HG03432 (cell line): Measurements from ENCODE around the gene UGT1A7.
"Not testable (repeated sequence)": the region's sequence is repeated elsewhere in the genome, so short reads cannot be mapped to it uniquely, and the experiment has no call there.

ENCODE experiments used
- ATAC-seq: cut with Tn5 transposase; IDR thresholded peaks from one replicate; pipeline ENCODE4 v1.9.1; 2021; ENCODE audit warnings: mild to moderate bottlenecking, moderate library complexity; ENCODE audit not compliant: unreplicated experiment

UGT1A7 gene

DNA sequence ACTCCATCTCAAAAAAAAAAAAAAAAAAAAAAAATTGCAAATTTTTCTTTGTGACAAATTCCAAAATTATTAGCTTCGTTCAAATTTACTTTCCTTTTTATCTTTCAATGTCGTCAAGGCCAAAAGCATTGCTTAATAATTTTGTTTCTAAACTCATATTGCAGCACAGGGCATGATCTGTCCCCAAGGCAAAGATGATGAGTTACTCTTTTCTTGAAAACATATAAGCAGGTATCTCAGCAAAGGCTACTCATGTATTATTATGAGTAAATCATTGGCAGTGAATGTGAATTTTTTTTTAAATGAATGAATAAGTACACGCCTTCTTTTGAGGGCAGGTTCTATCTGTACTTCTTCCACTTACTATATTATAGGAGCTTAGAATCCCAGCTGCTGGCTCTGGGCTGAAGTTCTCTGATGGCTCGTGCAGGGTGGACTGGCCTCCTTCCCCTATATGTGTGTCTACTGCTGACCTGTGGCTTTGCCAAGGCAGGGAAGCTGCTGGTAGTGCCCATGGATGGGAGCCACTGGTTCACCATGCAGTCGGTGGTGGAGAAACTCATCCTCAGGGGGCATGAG, at the start of gene UGT1A7:
UGT1A7 (plus strand) TSS at position 381 of the 579 bp plus-strand sequence; CDS start at position 418, 37 bp downstream.
- no peak for ATAC-seq

DNA sequence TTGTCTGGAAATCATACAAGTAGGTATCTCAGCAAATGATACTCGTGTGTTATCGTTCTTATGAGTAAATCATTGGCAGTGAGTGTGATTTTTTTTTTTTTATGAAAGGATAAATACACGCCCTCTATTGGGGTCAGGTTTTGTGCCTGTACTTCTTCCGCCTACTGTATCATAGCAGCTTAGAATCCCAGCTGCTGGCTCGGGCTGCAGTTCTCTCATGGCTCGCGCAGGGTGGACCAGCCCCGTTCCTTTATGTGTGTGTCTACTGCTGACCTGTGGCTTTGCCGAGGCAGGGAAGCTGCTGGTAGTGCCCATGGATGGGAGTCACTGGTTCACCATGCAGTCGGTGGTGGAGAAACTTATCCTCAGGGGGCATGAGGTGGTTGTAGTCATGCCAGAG, 45.4 kb upstream of the UGT1A7 start, which contains the start of gene UGT1A10:
UGT1A10 (plus strand) TSS at position 143 of the 400 bp plus-strand sequence; CDS start at position 218, 75 bp downstream.
- not testable (repeated sequence) for ATAC-seq

DNA sequence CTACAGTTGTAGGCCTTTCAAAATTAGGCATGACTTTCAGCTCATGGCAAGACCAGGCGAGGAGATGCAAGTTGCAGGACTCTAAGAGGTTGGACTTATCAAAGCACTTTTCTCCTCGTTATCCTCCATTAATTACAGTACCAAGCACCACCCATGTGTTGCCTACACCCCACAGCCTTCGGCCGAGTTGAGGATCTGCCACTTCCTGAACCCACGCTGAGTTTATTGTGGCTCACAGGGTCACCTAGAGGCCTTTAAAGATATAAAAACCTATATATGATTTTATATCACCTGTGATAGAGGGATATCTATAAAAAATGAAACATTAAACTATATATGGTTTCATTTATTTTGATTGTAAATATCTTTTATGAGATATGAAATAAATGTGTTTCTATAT, 42.9 kb upstream of the UGT1A7 start:
- no peak for ATAC-seq

DNA sequence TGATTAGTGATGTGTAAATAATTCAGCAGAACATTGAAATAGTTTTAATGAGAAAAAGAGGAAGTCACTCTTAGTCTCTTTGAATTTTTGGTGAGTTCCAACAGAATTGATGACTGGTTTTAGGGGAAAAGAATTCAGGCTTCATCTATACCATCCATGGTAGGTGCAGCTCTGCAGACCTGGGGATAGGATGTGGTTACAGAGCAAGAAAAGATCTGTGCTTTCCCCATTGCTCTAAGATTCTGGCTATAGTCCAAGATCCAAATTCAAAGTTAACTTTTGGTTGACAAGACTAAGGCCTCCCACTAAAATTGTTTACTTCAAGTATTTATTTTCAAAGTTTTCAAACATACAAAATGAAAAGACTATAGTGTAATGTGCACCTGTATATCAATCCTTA, 41.8 kb upstream of the UGT1A7 start:
- ATAC-seq, result no peak

DNA sequence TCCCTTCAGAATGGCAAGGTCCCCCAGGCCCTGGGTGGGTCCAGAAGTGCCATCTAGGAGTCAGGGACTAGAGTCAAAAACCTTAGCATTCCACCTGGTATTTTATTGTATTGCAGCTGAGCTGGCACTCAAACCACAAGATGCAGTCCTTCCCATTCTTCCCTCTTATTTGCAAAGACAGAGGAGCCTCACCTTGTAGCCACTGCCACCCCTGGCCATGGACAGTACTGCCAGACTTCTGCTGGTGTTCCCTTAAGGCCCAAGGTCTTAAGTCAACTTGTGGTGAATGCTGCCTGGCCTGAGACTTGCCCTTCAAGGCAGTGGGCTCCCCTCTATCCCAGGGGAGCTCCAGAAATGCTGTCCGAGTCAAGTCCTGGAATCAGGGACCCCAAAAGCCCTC, 38.6 kb upstream of the UGT1A7 start:
- ATAC-seq, result no peak

DNA sequence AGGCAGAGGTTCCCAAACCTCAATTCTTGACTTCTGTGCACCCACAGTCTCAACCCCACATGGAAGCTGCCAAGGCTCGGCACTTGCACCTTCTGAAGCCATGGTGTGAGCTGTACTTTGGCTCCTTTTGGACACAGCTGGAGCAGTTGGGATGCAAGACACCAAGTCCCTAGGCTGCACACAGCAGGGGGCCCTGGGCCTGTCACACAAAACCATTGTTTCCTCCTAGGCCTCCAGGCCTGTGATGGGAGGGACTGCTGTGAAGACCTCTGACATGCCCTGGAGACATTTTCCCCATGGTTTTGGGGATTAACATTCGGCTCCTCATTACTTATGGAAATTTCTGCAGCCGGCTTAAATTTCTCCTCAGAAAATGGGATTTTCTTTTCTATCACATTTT, 35.7 kb upstream of the UGT1A7 start:
- ATAC-seq, result not testable (repeated sequence)

DNA sequence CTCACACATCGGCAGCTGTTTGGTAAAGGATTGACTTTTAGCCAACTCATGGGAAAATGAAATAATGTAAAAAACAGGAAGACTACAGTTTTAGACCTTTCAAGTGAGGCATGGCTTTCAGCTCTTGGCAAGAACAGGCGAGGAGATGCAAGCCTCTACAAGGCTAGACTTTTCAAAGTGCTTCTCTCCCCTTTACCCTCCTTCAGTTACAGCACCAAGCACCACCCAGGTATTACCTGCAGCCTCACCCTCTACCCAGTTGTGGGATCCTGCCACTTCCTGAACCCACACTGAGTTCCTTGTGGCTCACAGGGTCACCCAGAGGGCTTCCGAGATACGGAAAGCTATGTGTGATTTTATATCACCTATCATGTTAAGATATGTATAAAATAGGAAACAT, 30.7 kb upstream of the UGT1A7 start:
- ATAC-seq, result no peak

DNA sequence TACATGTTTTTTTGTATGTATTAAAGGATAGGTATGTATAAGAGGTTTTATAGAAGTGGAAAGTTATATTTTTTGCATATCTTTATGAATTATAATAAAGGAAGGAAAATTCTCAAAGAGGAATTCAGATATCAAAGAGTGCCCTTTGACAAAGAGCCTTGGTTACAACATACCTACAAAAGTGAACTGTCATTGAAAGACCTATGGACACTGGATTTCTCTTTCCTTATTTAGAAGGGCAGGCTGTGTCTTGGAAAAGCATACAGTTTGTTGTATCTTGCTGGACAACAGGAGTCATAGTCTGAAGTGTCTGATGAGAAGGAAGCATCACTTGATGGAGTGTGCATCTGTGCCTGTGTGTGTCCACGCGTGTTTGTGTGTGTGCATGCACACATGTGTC, 30.3 kb upstream of the UGT1A7 start:
- ATAC-seq, result no peak

DNA sequence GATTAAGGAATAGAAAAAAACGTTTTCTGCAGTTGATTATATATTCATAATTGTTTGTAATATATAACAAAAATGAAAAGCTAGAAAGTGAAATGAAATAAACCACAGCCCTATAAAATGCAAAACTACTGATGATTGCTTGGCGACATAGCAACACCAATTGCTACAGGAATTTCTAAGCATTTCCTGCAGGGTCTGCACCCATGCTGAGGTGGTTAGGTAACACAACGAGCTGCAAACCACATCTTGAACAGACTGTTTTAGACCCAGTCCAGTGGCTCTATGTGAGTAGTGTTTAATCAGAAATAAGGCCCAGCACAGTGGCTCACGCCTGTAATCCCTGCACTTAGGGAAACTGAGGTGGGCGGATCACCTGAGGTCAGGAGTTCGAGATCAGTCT, 27.2 kb upstream of the UGT1A7 start:
- no peak for ATAC-seq

DNA sequence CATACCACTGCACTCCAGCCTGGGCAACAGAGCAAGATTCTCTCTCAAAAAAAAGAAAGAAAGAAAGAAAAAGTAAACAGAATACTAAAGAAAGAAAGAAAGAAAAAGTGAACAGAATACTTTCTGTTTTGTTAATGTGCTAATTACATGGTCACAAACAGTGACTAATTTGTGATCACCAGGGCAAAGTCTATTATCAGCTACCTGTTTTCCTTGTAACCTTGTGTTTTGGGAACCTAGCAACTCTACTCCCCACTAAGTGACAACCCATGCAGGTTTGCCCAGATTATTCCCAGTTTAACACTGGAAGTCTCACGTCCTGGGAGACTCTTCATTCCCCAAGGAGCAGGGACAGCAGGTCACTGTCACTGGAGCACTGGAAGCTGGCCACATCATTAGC, 26.7 kb upstream of the UGT1A7 start:
- ATAC-seq, result no peak

DNA sequence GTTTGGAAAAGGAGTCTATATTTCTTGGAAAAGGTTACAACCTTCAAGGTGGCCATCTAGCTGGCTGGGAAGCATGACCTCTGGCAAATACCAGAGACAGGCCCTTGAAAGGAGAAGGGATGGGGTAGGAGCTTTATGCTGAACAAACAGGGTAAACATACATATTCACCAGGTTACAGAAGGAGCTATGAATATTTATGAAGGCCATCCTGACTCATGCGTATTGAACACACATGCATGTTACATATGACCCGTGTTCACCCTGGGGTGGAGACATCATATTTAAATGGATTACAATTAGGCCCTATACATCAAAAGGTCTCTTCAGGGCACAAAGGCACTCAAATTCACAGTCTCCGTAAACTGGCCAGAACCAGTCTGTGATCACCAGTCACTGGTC, 25.8 kb upstream of the UGT1A7 start:
- not testable (repeated sequence) for ATAC-seq

DNA sequence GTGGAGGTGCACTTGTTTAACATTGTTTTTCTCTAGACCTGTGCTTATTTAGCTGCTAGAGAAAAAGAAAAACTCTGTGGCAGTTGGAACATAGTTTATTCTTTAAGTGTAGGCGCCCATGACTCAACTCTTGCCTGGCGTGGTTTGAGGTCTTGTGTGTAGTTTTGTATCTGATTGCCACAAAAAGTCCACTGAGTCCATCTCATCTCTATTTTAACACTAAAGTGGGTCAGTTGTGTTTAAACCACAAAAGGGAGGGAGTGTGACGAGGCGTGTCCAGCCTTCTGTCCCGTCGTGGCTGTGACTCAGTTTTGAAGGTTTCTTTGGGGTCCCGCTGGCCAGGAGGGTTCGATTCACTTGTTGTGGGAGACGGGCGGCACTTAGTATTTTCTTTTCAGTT, 25.3 kb upstream of the UGT1A7 start:
- ATAC-seq, result no peak

DNA sequence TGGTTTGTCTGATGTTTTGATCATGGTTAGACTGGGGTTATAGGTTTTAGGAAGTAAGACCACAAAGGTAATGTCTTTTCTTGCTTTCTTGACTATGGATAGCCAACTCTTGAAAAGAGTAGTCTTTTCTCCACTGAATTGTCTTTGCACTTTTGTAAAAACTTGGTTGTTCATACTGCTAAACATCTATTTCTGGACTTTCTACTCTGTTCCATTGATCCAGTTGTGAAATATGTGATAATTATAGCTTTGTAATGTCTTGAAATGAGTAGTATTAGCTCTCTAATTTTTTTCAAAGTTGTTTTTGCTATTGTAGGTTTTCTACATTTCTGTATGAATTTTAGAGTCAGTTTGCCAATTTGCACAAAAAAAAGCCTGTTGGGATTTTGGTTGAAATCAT, 23.1 kb upstream of the UGT1A7 start:
- ATAC-seq, result no peak

DNA sequence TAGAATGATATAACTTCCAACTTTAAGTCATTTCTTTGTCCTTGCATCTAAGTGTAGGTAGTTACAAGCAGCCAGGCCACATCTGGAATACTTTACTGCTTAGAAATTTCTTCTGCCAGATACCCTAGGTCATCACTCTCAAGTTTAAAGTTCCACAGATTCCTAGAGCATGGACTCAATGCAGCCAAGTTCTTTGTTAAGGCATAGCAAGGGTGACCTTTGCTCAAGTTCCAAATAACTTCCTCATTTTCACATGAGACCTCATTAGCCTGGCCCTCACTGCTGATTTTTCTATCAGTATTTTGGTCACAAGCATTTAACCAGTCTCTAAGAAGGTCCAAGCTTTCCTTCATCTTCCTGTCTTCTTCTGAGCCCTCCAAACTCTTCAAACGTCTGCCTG, 17.8 kb upstream of the UGT1A7 start:
- no peak for ATAC-seq

DNA sequence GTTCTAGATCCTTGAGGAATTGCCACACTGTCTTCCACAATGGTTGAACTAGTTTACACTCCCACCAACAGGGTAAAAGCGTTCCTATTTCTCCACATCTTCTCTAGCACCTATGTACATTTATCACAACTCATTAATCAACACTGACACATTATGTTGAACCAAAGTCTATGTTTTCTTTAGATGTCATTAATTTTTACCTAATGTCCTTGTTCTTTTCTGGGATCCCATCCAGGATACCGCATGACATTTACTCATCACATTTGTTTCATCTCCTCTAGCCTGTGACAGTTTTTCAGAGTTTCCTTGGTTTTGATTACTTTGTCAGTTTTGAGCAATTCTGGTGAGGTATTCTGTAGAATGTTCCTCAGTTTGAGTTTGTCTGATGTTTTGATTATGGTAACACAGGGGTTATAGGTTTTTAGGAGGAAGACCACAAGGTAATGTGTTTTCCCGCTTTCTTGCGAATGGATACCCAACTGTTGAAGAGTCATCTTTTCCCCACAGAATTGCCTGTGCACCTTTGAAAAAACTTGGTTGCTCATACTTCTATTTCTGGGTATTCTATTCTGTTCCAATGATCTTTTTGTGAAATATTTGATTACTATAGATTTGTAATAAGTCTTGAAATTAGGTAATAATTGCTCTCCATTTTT, 13.0 kb upstream of the UGT1A7 start:
- ATAC-seq, result no peak

DNA sequence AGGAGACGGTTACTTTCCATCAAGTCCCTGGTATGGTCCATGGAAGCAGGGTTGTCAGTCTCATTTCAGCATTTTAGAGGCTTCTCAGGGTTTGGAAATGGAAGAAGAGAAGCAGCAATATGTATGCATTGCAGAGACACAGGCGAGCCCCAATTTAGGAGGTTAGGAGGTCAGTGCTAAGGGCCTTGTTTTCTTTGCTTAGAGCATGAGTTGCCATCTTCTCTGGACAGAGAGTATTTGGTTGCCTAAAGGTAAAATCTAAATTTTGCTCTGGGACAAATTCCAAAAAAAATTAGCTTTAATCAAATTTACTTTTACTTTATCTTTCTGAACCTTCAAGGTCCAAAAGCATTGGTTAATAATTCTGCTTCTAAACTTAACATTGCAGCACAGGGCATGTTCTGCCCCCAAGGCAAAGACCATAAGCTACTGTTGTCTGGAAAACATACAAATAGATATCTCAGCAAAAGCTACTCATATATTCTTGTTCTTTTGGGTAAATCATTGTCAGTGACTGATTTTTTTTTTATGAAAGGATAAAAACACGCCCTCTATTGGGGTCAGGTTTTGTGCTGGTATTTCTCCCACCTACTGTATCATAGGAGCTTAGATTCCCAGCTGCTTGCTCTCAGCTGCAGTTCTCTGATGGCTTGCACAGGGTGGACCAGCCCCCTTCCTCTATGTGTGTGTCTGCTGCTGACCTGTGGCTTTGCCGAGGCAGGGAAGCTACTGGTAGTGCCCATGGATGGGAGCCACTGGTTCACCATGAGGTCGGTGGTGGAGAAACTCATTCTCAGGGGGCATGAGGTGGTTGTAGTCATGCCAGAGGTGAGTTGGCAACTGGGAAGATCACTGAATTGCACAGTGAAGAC, 10.2 kb upstream of the UGT1A7 start, which contains the start of gene UGT1A9:
UGT1A9 (plus strand) TSS at position 609 of the 872 bp plus-strand sequence; CDS start at position 646, 37 bp downstream.
- no peak for ATAC-seq

DNA sequence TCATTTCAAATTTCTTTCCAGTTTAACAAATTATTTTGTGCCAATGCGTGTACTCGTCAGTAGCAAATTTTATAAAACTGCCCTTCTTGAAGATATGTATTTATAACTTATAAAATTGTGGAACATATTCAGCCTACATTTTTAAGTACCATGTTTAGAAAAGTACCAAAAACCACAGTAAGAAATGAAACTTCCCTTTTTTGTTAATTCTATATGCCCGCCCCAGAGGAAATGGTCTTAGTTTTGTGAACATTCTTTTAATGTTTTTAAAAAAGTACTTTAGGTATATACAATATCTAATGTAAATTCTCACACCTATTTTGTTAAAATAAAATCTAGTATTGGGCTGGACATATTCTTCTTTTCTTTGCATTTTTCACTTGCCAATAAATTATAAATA, 8.8 kb upstream of the UGT1A7 start:
- ATAC-seq, result no peak

DNA sequence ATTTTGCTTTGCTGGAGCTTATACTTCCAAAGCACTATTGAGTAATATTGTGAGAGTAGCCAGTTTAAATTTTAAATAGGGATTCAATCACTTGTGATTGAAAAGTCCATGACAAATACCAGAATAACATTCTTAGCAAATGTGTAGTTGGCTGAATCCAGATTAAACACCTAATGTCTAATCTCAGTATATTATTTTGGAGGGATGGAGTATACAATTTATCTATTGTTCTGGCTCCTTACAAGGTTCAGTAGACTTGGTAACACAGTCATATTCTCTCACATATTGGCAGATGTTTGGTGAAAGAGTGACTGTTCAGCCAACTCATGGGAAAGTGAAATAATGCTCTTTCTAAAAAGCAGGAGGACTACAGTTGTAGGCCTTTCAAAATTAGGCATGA, 7.8 kb upstream of the UGT1A7 start:
- no peak for ATAC-seq

DNA sequence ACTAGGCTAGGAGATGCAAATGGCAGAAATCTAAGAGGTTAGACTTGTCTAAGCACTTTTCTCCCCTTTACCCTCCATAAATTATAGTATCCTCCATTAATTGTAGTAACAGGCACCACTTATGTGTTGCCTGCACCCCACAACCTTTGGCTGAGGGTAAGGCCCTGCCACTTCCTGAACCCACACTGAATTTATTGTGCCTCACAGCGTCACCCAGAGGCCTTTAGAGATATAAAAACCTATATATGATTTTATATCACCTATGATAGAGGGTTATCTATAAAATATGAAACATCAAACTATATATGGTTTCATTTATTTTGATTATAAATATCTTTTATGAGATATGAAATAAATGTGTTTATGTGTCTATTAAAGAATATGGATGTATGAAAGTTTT, 7.4 kb upstream of the UGT1A7 start:
- ATAC-seq, result no peak

DNA sequence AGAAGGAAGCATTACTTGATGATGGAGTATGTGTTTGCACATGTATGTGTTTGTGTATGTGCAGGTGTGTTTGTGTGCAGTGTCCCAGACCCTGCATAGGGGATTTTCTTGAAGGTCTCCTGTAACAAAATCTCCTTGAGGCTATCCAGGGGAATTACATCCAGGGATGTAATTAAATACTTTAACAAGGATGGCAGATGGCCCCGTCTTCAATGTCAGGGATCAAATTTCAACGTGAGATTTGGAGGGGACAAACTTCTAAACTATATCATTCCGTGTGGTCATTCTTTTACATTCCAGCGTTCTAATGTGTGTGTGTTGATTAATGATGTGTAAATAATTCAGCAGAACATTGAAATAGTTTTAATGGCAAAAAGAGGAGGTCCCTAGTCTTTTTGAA, 6.7 kb upstream of the UGT1A7 start:
- ATAC-seq, result no peak

DNA sequence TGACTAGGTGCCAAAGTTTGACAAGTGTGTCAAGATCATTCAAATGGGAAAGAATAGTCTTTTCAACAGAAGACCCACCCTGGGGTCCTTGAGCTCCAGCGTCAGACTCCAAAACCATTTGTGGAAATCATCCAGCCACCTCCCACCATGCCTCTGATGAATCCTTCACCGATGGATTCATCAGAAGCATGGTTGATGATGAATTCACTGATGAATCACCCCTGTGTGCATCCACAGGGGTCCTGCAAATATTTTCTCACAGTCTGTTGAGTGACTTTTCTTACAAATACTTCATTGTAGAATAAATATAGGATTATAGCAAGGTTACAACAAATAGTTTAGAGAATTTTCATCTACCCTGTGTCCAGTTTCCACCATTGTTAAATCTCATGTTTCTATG, 5.7 kb upstream of the UGT1A7 start:
- no peak for ATAC-seq

DNA sequence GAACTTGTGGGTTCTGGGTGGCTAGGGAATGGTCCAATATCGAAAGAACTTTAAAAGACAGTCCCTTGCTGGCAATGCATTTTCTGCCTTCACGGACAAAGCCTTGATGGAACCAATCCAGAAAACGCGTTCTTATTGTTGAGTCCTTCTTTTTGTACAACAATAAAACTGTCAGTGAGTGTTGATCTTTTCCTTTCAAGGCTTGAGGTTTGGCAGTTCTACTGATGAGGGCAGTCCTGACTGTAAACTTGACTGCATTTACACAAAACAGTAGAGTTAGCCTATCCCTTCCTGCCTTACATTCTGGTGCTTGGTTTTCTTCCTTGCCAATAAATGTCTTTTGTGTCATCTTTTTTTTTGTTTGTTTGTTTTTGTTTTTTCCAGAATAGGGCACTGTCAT, 2.5 kb upstream of the UGT1A7 start:
- ATAC-seq, result no peak
